NK-92 treated with Interleukin-12 subunit alpha and Interleukin-12 subunit beta, amount 100 ng/mL, for 24 hours (cell line): Measurements from ENCODE around the gene TMEM125.

Source experiments
- DNase-seq: peaks from one replicate; lab custom pipeline; 2025; lab: John Stamatoyannopoulos, UW

The TMEM125 gene

DNA sequence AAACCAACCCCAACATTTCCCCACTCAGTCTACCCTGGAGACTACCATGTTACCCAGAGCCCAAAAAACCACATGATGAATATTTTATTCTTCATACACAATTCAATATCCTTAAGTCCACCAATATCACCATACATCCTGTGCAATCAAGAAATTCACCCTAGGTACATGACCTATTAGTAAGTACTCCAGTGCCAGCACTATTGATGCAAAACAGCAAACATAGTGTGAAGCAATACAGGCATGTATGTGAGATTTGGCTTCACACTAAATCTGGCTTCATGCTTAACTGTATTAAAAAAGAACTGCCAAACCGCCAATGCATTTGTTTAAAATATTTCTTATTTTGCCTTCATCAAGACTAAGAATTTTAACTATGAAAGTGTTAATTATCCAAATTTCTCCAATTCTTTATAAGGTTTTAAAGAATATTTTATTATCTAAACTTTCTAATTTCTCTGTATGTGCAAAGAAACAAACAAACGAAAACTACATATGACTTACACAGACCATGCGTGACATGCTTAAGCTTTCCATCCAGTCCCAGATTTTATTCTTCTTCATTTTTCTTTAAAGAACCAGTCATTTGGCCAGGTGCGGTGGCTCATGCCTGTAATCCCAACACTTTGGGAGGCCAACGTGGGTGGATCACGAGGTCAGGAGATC lies 22.4 kb upstream of the TMEM125 start:
- DNase-seq = no peak

DNA sequence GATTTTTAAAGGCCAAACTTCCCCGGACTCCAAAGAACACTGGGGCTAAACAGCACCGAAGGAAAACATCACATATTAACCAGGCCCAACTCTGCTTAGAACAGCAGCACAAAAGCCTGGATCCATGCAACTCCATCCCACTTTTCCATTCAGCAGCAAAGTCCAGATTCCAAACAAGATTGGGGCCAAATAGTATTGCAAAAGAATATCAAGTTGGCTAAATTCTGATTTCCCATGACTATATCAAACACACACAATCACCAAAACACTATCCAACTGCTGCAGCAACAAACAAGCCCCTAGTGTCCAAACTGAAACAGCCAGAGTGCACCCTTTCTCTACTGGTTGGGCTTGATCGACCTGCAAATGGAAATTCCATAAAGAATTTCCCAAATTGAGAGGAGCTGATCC lies 19.4 kb upstream of the TMEM125 start:
- DNase-seq = no peak

DNA sequence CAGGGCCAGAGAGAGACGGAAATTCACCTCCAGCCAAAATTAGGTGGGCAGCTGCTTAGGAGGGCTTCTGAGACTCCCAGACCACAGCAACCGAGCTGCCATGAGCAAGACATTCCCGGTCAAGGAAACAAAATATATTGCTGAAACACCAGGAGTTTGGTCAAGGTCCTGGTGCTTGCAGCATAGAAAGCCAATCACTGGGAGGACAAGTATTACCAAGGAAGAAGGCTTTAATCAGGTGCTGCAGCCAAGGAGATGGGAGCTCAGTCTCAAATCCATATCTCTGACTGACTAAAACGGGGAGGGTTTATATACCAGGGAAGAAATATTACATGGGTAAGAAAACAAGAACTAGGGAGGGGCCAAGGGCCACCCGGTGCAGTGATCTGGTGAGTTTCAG lies 18.8 kb upstream of the TMEM125 start:
- DNase-seq = no peak

DNA sequence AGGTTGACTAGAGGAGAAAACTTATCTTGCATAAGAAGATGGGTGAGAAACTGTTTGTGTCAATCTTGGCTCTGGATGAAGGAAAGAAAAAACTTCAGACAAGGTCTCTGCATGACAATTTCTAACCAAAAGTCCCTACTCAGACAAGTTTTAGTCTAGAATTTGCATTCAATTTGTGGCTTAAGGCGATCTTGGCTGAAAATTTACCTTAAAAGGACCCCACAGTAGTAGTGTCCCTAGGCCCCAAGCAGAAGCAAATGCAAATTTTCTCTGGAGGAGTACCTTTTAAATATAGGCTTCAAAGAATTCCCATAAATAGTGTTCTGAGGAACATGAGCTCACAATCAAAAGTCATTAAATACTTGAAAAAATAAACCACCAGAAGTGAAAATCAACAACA lies 17.6 kb upstream of the TMEM125 start:
- no peak for DNase-seq

DNA sequence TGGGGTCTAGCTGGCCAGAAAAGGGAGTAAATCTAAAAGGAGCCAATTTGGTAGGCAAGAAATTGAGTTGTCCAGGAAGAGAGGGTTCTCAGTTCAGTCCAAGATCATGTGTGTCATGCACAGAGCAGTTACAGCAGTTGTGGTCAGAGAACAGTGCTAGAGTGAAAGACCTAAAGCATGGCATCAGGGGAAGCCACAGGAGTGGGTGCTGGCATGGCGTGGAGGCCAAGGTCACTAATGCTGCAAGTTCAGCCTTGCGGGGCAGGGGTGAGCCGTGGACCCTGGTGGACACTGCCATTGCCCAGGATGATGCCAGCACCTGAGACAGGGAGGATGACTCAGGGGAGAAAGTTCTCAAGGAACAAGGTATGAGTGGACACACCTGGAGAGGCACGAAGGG lies 16.6 kb upstream of the TMEM125 start:
- DNase-seq = no peak

DNA sequence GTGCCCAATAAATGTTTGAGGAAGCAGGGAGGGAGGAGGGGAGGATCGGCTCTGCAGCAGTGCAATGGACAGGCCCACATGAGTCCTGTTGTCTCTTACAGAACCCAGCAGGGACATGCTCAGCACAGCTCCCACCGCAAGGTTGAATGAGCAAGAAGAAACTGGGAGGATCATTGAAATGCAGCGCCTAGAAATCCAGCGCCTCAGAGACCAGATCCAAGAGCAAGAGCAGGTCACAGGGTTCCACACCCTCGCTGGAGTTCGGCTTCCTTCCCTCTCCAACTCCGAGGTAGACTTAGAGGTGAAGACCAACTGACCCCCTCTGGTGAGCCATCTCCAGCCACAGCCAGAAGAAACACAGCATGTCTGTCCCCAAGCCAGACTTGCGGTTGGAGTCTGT lies 15.9 kb upstream of the TMEM125 start:
- DNase-seq = no peak

DNA sequence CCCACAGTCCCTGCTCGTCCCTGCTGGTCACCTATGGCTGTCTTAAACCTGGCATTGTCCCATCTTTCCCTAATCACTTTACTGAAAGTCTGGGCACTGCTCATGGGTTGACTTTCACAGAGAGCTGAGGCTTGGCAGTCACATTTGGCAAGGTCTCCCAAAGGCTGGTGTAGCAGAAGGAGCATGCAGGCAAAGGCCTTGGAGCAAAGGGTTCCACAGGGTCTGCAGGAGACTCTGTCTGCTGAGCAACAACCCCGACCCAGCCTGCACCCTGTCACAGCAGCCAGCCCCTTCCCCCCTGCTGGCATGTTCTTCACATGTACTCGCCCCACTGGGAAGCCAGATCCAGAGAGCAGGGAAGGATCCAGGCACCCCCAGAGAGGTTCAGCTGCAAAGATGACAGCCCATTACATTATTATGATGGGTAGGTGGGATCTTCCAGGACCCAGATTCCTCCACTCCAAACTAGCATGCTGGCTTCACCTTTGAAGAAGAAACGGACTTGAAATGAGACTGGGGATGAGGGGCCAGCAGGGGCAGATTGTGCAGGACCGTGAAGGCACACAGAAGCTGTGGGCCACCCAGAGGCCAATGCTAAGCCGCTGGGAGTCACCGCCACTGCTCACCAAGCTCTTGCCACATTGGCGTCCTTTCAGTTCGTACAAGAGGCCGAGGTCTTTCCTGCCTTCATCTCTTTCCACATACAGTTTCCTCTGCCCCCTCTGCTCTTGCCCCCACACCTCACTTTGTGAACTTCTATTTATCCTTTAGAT lies 14.2 kb upstream of the TMEM125 start:
- no peak for DNase-seq

DNA sequence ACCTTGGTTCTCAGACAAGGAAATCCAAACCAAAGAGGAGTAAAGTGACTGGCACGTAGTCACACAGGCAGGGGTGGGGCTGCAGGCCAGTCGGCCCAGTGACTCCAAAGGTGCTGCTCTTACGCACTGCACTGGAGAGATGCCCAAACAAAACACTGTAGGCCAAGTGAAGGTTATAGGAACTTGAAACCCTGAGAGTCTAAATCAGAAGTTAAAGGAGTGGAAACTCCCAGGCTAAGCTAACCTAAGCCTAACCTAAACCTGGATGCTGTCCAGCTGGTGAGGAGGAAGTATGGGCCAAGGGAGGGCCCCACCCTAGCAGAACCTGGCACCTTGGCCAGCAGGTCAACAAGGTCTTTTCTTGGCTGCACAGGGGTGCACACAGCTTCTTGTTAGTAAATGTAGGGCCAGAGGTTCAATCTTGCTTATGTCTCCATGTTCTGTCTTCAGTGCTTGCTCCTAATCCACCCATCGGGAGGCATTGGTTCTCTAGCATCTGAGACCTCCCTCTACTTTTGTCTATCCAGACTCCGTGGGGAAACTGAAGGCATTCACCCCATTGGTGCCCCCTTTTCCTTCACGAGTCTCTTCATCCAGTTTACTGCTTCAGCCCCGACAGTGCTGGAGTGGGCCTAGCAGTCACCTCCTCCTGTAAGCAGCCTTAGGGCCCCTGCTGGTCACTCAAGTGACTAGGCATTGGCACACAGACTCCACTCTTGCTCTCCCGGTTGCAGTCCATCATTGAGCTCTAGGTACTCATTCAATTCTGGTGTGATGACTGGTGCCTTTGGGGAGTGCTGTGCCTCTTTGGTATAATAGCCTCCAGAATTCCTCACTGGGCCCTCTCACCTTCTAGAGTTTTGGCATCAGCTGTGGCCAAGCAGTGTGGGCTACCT lies 12.9 kb upstream of the TMEM125 start:
- no peak for DNase-seq

DNA sequence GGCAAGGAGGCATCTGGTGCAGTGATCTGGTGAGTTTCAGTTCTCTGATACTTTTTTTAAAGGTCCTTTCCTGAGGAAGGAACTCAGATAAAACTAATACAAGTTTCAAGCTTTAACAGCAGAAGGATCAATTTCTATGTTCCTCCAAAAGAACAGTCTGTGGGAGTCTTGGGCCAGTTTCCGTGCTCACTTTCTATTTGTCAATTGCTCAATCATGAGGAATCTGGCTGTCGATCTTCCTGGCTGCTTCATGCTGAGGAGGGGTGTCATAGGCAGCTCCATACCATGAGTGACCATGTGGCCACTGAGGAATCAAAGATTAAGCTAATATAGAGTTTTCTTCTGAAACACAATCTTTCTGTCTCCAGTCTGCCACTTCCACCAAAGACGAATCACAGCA lies 11.4 kb upstream of the TMEM125 start:
- no peak for DNase-seq

DNA sequence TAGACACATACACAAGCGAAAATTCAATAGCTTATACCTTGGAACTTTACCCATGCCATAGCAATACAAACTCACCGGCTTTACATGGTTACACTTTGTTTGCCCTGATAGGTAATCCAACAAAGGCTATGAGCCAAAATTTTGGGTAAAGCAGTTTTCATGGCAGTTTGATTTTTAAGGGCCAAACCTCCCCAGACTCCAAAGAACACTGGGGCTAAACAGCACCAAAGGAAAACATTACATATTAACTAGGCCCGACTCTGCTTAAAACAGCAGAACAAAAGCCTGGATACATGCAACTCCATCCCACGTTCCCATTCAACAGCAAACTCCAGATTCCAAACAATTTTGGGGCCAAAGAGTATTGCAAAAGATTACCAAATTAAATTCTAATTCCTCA lies 4.4 kb upstream of the TMEM125 start:
- DNase-seq = no peak

DNA sequence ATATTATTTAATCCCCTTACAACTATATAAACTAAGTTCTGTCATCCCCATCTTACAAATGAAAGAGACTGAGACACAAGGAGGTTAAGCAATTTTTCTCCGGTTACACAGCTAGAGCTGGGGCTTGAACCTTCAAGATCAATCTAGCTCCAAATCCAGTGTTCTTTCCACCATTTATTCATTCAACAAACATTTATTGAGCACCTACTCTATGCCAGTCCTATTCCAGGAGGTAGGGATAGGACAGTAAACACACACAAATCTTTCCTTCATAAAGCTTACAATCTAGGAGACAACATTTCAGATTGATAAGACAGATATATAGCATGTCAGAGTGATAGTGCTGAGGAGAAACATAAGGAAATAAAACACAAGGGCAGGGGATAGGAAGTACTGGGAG lies 2.9 kb upstream of the TMEM125 start:
- DNase-seq = no peak

DNA sequence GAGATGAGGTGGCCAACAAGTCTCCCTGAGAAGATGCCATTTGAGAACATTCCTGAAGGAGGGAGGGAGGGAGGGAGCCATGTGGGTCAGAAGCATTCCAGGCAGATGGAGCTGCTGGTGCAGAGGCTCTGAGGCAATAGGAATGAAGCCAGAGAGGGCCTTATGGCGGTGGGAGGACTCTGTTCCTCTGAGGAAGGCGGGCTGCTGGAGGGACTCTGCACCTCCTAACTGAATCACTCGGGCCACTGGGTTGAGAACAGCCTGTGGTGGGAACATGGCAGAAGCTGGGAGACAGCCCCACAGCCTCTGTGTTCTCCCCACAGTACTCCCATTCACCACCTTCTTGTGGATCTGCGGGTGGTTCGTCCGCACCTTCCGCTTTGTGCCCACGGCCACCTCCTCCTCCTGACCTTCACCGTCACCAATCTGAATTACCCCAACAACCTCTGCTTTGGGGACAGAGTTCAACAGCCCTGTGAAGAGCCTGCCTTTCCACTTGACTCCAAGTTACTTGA lies 2.4 kb upstream of the TMEM125 start:
- no peak for DNase-seq

DNA sequence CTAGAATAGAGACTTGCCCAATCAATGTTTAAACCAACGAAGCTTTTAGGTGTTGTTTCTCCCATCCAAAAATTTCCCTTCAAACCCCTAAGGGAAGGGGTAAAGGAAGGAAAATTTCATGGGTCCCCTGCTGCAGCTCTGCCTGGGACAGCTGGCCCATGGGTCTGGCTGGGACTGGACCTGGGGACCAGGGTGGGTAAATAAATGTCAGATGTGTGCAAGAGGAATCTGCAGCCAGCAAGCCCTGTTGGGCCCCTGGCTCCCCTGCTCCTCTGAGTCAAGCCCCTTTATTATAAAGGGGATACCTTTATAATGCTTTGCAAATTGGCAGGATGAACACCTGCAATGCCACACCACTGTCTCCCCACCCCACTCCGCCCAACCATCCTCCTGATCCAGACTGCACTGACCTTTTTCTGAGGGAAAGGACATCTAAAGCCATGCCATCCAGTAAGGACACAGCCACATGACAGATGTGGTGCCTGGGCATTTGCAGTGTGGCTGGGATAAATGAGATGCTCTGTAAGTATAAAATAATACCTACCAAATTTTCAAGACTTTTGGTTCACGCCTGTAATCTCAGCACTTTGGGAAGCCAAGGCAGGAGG lies 1.9 kb upstream of the TMEM125 start:
- DNase-seq = no peak

DNA sequence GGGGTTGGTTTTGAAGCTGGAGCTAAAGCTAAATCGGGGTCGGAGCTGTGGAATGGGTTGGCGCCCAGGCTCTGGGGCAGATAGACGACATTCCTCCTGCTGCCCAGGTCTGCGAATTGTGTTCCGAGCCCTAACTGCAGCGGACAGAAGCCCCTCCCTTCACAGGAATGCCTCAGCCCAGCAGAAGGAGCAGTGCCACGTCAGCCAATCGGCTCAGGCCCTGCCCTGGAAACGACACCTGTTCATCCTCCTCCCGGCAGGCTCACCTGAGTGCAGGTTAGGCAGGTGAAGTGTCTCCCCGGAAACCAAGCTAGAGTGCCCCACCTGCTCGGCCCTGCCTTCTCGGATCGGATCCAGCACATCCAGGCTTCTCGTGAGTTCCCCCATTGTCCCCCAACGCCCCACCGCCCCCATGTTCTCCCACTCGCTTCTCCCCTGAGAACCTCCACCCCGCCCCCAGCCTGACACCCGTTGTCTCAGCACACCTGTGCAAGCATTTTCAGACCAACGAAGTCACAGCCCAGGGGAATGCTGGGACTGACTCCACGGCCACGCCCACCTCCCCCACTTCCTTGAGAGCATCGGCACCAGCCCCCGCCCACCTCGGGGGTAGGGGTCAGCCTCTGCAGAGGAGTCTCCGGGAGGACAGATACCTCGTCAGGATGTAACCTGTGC lies 775 bp downstream of the TMEM125 start:
- DNase-seq = no peak

DNA sequence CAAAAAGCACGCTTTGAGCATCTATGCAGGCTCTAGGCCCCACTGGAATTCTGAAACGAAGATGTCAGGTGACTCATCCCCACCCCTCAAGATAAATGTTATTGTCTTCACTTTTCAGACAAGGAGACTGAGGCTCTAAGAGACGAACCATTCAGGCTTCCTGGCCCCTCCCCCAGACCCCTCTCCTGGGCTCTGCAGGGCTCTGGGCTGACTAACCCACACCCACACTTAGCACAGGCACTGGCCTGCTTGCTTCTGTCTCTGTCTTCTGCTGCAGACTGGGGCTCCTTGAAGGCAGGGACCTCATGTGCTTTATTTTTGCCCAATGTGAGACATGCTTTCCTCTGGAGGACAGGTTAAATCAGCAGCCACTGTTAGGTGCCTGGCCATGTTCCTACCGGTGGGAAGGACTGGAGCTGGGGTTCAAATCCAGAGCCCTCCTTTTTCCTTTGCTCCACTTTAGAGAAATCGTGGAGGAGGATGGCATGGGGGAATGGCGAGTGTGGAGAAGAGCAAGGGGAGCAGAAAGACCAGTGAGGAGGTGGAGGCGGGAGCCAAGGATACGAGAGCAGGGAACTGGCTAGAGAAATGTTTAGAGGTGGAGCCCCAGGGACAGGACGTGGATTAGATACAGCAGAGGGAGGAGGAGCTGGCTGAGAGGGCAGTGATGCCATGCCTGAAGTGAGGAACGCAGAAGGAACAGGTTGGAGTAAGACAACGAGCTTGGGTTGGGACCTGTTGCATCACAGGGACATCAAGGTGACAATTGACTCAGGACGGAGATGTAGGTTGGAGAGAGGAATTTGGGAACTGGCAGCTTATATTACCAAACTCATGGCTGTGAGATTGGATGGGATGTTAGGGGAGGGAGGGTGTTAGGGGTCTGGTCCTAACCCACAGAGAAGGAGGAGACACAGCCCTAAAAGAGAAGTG lies 1.7 kb downstream of the TMEM125 start:
- DNase-seq = no peak

DNA sequence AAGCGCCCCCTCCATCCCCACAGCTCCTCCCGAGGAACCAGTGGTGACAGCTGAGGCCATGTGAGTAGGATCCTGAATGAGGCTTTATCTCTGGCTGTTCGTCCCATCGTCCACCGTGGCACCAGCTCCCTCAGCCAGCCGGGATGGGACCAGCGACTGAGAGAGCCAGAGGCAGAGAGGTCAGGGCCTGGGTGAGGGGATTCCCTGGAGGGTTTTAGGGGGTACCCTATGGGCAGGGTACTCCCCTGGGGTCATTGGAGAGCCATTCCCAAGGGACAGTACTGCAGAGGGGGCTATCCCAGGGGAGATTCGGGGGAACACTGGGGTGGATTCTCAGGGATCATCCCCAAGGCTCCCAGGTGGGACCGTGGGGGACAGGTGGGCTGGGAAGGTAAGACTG lies 2.4 kb downstream of the TMEM125 start:
- no peak for DNase-seq

DNA sequence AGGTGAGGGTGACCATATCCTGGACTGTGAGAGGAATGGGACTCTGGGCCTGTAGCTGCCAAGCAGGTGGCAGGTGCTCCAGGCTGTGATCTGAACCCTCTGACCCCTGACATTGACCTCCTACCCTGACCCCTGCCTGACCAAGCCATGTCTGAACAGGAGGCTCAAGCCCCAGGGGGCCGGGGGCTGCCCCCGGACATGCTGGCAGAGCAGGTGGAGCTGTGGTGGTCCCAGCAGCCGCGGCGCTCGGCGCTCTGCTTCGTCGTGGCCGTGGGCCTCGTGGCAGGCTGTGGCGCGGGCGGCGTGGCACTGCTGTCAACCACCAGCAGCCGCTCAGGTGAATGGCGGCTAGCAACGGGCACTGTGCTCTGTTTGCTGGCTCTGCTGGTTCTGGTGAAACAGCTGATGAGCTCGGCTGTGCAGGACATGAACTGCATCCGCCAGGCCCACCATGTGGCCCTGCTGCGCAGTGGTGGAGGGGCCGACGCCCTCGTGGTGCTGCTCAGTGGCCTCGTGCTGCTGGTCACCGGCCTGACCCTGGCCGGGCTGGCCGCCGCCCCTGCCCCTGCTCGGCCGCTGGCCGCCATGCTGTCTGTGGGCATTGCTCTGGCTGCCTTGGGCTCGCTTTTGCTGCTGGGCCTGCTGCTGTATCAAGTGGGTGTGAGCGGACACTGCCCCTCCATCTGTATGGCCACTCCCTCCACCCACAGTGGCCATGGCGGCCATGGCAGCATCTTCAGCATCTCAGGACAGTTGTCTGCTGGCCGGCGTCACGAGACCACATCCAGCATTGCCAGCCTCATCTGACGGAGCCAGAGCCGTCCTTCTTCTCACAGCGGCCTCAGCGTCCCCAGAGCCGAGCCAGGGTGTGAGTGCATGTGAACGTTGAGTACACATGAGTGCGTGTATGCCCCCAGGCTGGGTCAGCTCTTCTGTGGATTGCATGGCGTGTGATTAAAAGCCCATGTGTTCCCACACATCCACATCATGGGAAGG lies 3.1 kb downstream of the TMEM125 start:
- no peak for DNase-seq

DNA sequence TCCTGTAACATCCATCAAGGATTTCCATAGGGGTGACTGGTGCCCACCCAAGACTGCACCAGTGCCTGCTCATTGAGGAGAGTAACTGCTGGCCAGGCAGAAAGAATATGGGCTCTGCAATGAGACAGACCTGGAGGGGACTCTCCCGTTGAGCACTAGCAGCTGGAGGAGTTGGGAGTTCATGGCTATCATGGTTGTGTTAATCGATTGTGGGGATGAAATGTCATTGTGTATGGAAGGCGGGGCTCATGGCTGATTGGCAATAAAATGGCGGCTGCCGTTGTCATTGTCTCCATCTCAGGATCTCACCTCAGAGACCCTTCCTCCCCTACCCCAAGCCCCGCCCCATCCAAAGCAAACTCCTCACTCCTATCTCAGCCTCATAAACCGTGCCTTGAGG lies 3.9 kb downstream of the TMEM125 start:
- DNase-seq = no peak

DNA sequence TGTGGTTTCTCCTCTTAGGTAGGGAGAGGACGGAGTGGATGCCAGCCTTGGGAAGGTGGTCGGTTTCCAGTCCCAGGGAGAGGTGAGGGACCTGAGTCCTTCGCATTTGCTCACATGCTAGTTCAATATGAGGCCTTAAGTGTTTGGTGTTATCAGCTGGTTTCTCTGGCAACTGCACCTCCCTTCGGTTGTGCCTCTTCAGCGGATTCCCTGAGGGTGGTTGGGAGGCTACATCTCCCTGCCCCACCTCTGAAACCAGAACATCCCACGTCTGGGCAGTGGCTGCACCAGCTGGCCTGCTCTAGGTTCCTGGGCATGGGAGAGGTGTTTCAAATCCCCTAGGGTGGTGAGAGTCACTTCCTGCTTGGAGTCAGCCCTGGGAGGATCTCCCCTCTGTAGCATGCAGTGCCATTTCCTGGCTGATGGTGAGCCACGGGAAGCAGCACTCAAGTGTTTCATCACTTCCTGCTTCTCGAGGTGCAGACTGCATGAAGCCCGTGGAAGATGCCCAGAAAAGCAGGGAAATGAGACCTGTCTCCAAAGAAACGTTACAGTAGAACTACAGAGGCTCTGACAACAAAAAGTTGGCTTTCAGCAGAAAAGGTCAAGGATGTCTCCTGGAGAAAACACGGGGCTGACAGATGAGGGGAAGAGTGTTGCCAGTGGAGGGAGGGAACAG lies 4.5 kb downstream of the TMEM125 start:
- DNase-seq = peak; percentile 41
